HUES64 (cell line): ENCODE data around the gene MYO5B.
"Not testable (repeated sequence)": the region's sequence is repeated elsewhere in the genome, so short reads cannot be mapped to it uniquely, and the experiment has no call there.

Source experiments
- H3K27ac ChIP-seq: 2 replicates; pipeline ENCODE4 v1.7.0; 2013; ENCODE audit warnings: low read depth, low read length, inconsistent platforms
- H3K27me3 ChIP-seq: 2 replicates; pipeline ENCODE4 v1.6.1; 2013; ENCODE audit warnings: mild to moderate bottlenecking, low read length; ENCODE audit not compliant: insufficient read depth
- H3K36me3 ChIP-seq: 2 replicates; pipeline ENCODE4 v1.6.1; 2013; ENCODE audit warnings: mild to moderate bottlenecking, low read length; ENCODE audit not compliant: insufficient read depth
- H3K4me1 ChIP-seq: 2 replicates; pipeline ENCODE4 v1.6.1; 2013; ENCODE audit warnings: mild to moderate bottlenecking, low read length, moderate library complexity; ENCODE audit not compliant: insufficient read depth
- H3K4me3 ChIP-seq: 2 replicates; pipeline ENCODE4 v1.5.1; 2013; ENCODE audit warnings: mild to moderate bottlenecking, low read length, moderate library complexity
- H3K9ac ChIP-seq: 2 replicates; pipeline ENCODE4 v1.6.1; 2013; ENCODE audit warnings: mild to moderate bottlenecking, low read depth, low read length
- H3K9me3 ChIP-seq: 2 replicates; pipeline ENCODE4 v1.6.1; 2013; ENCODE audit warnings: low read depth, low read length; ENCODE audit not compliant: insufficient read depth
- WGBS: fragments of 150-250, 120-280 bp; methylation state at CpG from one replicate; pipeline ENCODE4 v1.1.7; 2013; ENCODE audit warnings: missing lambda C conversion rate; 5-methylcytosine and 5-hydroxymethylcytosine counted together

MYO5B gene

DNA sequence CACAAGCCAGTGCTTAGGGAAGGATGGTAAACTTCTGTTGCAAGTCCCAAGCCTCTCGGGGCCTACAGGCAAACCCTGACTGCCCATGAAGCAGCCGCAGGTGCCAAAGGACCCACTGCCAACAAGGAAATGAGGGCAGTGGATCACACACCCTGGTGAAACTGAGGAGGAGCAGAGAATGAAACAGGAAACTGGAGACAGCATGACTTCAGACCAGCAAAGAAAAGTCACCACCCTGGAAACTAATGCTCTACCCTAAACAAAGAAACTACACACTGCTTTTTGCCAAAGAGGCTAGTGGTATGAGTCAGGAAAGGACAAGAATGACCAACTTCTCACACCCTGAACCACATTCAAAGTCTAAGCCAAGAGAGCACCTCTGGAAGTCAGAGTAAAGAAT is 97.2 kb downstream of the MYO5B start:
- H3K4me3 ChIP-seq = no peak overlapping the region
- whole genome bisulfite sequencing = 86% methylated on average over 2 of the region's 2 CpGs
- H3K4me1 ChIP-seq = peaks cover 9% of the 10 kb centered on the region
- H3K9ac ChIP-seq = no peak overlapping the region
- no peaks in the 10 kb centered on the region for H3K9me3 ChIP-seq
- no peaks in the 10 kb centered on the region for H3K36me3 ChIP-seq
- no peaks in the 10 kb centered on the region for H3K27me3 ChIP-seq
- no peak overlapping the region for H3K27ac ChIP-seq

- no peak overlapping the region for H3K27ac ChIP-seq
- no peaks in the 10 kb centered on the region for H3K9me3 ChIP-seq
- 94% methylated on average over 3 of the region's 3 CpGs for WGBS
- H3K4me3 ChIP-seq = no peak overlapping the region
- no peaks in the 10 kb centered on the region for H3K27me3 ChIP-seq
- no peak overlapping the region for H3K9ac ChIP-seq
- peaks cover 17% of the 10 kb centered on the region for H3K4me1 ChIP-seq
- H3K36me3 ChIP-seq = no peaks in the 10 kb centered on the region
Observed at GRCh38 chr18:50096766-50097435, 98.0 kb downstream of the MYO5B start.

- H3K27me3 ChIP-seq, H3K4me3 ChIP-seq, H3K36me3 ChIP-seq, H3K27ac ChIP-seq, H3K9me3 ChIP-seq, H3K9ac ChIP-seq: not testable (repeated sequence)
- whole genome bisulfite sequencing = 73% methylated on average over 5 of the region's 5 CpGs
- H3K4me1 ChIP-seq = peaks cover 34% of the 10 kb centered on the region
Observed at GRCh38 chr18:50094786-50095185, 100.2 kb downstream of the MYO5B start.

- 69% methylated on average over 2 of the region's 2 CpGs for WGBS
- H3K4me1 ChIP-seq = peaks cover 34% of the 10 kb centered on the region
- H3K9ac ChIP-seq = no peak overlapping the region
- H3K9me3 ChIP-seq = no peaks in the 10 kb centered on the region
- H3K27ac ChIP-seq = no peak overlapping the region
- H3K36me3 ChIP-seq = no peaks in the 10 kb centered on the region
- no peaks in the 10 kb centered on the region for H3K27me3 ChIP-seq
- H3K4me3 ChIP-seq = no peak overlapping the region
Observed at GRCh38 chr18:50094221-50094773, 100.7 kb downstream of the MYO5B start.

GRCh38 chr18:50093366-50094064 is 101.4 kb downstream of the MYO5B start:
- whole genome bisulfite sequencing = 90% methylated on average over 5 of the region's 6 CpGs

DNA sequence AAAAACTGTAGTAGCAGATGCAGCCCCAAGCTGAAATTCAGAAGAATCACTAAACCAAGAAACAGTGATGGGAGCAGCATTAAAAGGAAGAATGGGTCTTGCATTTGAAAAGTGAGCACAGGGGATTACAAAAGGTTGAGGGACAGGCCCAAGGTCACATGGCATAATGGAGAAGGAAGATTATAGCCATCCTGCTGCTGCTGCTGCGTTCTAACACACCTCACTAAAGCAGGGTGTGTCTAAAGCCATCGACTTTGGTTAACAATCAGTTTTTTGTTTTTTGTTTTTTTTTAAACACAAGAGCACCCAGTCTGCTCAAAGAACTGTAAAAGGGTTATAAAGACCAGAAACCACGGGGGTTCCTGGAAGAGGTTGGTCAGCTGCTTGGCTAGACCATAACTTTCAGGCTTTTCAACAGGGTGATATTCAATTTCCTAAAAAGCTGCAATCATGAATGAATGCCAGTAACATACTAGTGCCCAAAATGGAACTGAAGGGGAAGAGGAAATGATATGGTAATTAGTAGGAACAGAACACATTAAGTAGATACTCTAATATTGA is 102.6 kb downstream of the MYO5B start:
- peaks cover 34% of the 10 kb centered on the region for H3K4me1 ChIP-seq
- no peaks in the 10 kb centered on the region for H3K36me3 ChIP-seq
- peak overlapping the region; percentile 64; the same call in 1 of the 2 replicates for H3K27ac ChIP-seq
- no peak overlapping the region for H3K9ac ChIP-seq
- no peaks in the 10 kb centered on the region for H3K9me3 ChIP-seq
- H3K27me3 ChIP-seq = no peaks in the 10 kb centered on the region
- no peak overlapping the region for H3K4me3 ChIP-seq
- 29% methylated on average over 3 of the region's 3 CpGs for WGBS

More at GRCh38 chr18:50093366-50094064, 101.4 kb downstream of the MYO5B start:
- peaks cover 34% of the 10 kb centered on the region for H3K4me1 ChIP-seq
- no peaks in the 10 kb centered on the region for H3K9me3 ChIP-seq
- H3K4me3 ChIP-seq = no peak overlapping the region
- H3K27me3 ChIP-seq = no peaks in the 10 kb centered on the region
- H3K9ac ChIP-seq = no peak overlapping the region
- H3K27ac ChIP-seq = no peak overlapping the region
- no peaks in the 10 kb centered on the region for H3K36me3 ChIP-seq

DNA sequence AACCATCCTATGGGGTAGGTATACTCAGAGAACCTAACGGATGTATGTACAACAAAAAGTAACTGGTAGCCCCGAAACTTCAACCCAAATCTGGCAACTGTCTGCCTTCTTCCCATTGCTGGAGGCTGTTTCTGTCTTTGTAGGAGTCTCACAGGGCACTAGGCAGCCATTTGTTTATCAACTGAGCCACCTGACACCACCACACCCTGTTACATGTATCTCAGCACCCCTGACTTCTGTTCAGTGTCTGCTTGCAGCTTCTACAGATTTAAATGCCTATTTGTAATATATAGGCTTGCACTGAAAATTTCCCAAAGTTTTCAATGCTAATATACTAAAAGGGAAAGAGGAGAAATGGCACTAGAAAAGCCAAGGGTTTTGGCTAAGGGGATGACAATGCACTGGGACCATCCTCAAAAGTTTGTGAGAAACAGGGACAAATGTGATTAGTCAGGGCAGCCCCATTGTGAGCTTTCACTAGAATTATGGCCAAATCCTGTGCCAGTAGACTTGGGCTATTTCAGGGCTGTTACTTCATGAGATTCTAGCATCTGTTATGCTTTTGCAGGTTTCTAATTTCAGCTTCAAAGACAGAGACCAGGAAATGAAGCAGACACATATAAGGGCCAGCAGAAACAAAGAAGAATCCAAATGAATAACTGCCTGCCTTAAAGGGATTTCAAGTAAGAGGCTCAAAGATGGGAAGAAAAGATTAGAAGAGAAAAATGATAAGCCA is 103.3 kb downstream of the MYO5B start:
- peak overlapping the region; percentile 64; the same call in 1 of the 2 replicates for H3K27ac ChIP-seq
- no peaks in the 10 kb centered on the region for H3K36me3 ChIP-seq
- H3K9ac ChIP-seq = no peak overlapping the region
- H3K4me1 ChIP-seq = peaks cover 34% of the 10 kb centered on the region
- 87% methylated on average over 2 of the region's 2 CpGs for WGBS
- H3K9me3 ChIP-seq = no peaks in the 10 kb centered on the region
- no peaks in the 10 kb centered on the region for H3K27me3 ChIP-seq
- no peak overlapping the region for H3K4me3 ChIP-seq

DNA sequence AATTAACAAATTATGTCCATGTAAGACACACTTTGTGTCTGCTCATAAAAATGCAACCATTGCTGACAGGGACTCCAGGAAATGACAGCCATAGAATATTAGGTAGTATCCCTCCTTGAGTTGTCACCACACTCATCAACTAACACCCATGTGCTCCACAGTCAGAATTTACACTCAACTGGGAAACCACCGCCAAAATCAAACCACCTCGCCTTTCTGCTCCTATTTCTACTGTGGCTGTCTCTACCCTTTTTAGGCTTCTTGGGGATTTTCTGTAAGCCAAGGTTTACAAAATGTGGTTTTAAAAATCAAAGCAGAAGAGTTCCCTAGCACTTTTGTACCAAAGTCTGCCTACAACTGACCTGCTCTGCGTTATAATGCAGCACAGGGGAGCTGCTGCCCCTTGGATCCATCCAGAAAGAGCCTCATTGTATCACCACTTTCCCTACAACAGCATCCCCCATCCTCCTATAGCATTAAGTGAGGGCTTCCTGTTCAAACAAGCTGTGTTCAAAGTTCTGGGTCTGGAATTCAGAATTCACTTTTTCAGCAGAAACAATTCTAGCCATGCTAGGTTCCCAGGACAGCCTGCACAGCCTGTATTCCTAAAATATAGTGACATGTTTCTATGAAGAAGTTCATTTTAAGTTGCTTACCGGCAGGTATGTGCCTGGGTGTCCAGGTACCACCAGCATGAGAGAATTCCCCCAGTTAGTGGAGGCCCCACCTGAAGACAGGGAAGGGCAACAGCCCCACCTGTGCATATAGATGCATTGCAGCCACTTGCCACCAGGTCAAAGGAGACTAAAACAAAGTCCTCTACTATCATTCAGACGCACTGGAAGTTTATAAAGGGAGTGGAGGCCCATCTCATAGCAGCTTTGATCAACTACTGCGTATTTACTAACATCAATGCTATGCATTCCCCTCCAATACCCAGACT is 104.3 kb downstream of the MYO5B start:
- 87% methylated on average over 6 of the region's 6 CpGs for WGBS
- H3K27me3 ChIP-seq = no peaks in the 10 kb centered on the region
- H3K36me3 ChIP-seq = no peaks in the 10 kb centered on the region
- no peak overlapping the region for H3K9ac ChIP-seq
- H3K9me3 ChIP-seq = no peaks in the 10 kb centered on the region
- H3K27ac ChIP-seq = no peak overlapping the region
- H3K4me1 ChIP-seq = peaks cover 34% of the 10 kb centered on the region
- no peak overlapping the region for H3K4me3 ChIP-seq

GRCh38 chr18:50089702-50090101 is 105.2 kb downstream of the MYO5B start:
- H3K27me3 ChIP-seq = no peaks in the 10 kb centered on the region
- 92% methylated on average over 9 of the region's 9 CpGs for WGBS

DNA sequence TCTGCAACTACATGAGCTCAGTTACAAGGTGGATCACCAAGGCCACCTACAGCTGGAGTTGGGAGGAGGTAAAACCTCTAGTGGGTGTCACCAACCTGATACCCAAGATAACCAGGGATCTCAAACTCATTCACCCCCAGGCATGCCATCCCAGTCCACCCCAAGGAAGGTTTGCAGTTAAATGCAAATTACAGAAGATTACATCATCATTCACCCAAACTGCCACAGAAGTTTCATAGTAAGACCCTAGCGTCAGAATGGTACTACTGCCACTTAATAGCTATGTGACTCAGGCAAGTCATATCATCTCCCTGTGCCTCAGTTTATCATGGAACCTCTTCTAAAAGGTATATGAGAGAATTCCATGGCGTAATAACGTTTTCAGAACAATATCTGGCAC is 111.2 kb downstream of the MYO5B start:
- Histone ChIP-seq H3K9me3 (no peaks in the 10 kb centered on the region), H3K27me3 (no peaks in the 10 kb centered on the region), H3K36me3 (no peaks in the 10 kb centered on the region), H3K9ac (no peak overlapping the region), H3K4me3 (no peak overlapping the region), H3K4me1 (peaks cover 7% of the 10 kb centered on the region; the same call in 1 of the 2 replicates), H3K27ac (no peak overlapping the region)
- WGBS = 94% methylated on average over 3 of the region's 3 CpGs

More at GRCh38 chr18:50089702-50090101, 105.2 kb downstream of the MYO5B start:
- H3K27ac ChIP-seq = no peak overlapping the region
- H3K4me1 ChIP-seq = peaks cover 34% of the 10 kb centered on the region
- H3K9ac ChIP-seq = no peak overlapping the region
- H3K9me3 ChIP-seq = no peaks in the 10 kb centered on the region
- H3K4me3 ChIP-seq = no peak overlapping the region
- H3K36me3 ChIP-seq = no peaks in the 10 kb centered on the region
